Measurements from ENCODE around the gene FMR1NB. TPM values are rescaled to one million over a fixed set of nuclear protein-coding genes. Genes with fewer than 3 reads are reported as not detected.

The FMR1NB gene
- total RNA-seq, 1 experiment from 2014 or later: not detected

DNA sequence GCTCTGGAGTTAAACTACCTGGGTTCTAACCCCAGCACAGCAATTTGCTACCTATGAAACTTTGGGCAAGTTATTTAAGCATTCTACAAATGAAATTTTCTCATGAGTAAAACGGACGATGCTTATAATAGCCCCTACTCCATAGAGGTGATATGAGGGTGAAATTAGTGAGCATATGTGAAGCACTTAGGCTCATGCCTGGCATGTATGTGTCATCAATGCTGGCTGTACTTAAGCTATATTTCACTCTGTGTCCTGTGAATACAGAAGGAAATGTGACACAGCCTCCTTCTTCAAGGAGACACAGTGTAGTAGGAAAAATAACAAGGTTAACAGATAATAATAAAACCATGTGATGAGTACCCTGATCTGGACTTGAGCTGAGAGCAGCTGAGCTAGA lies 20.4 kb upstream of the FMR1NB start:
- BruUV-seq (replicated peaks): no TSS peak
- CTCF ChIA-PET: no interaction called here
- Histone ChIP-seq H3K4me3 (ENCODE audit: low read depth, low read length, poor library complexity, severe bottlenecking) (no peak overlapping the region), H3K27ac (ENCODE audit: low read depth, low read length, poor library complexity, severe bottlenecking) (no peak overlapping the region), H3K27me3 (replicated peaks; ENCODE audit: insufficient read depth, low read depth, low read length, poor library complexity) (no peaks in the 10 kb centered on the region), H3K9me3 (ENCODE audit: low read depth, low read length, poor library complexity, severe bottlenecking) (no peaks in the 10 kb centered on the region), H3K4me1 (ENCODE audit: insufficient read depth, low read length, poor library complexity, severe bottlenecking) (no peaks in the 10 kb centered on the region), H3K36me3 (ENCODE audit: insufficient read depth, low read length, poor library complexity, severe bottlenecking) (no peaks in the 10 kb centered on the region)
- TF ChIP-seq CTCF (conservative IDR thresholded peaks at IDR 0.05; ENCODE audit: low read depth, low read length): no peak
- TF ChIP-seq EZH2 (IDR thresholded peaks at IDR 0.05; ENCODE audit: borderline replicate concordance, low read depth, low read length, poor library complexity, severe bottlenecking): no peak
- POLR2A ChIA-PET (ENCODE audit: low non-redundant PET): no interaction called here
- intact Hi-C loops (cut with micrococcal nuclease; ENCODE audit: unreplicated experiment): no loop called here
- DNase-seq (ENCODE audit: low spot score): no peak

- Histone ChIP-seq H3K4me1 (ENCODE audit: insufficient read depth, low read length, poor library complexity, severe bottlenecking) (no peaks in the 10 kb centered on the region), H3K9me3 (ENCODE audit: low read depth, low read length, poor library complexity, severe bottlenecking) (no peaks in the 10 kb centered on the region), H3K36me3 (ENCODE audit: insufficient read depth, low read length, poor library complexity, severe bottlenecking) (no peaks in the 10 kb centered on the region), H3K4me3 (ENCODE audit: low read depth, low read length, poor library complexity, severe bottlenecking) (no peak overlapping the region), H3K27ac (ENCODE audit: low read depth, low read length, poor library complexity, severe bottlenecking) (no peak overlapping the region), H3K27me3 (replicated peaks; ENCODE audit: insufficient read depth, low read depth, low read length, poor library complexity) (no peaks in the 10 kb centered on the region)
- CTCF ChIA-PET: no interaction called here
- POLR2A ChIA-PET (ENCODE audit: low non-redundant PET): no interaction called here
- intact Hi-C loops (cut with micrococcal nuclease; ENCODE audit: unreplicated experiment): no loop called here
- TF ChIP-seq CTCF (conservative IDR thresholded peaks at IDR 0.05; ENCODE audit: low read depth, low read length) (no peak), EZH2 (IDR thresholded peaks at IDR 0.05; ENCODE audit: borderline replicate concordance, low read depth, low read length, poor library complexity, severe bottlenecking) (no peak)
- no TSS peak for BruUV-seq (replicated peaks)
- no peak for DNase-seq (ENCODE audit: low spot score)
Measured at GRCh38 chrX:147962476-147962875, 18.7 kb upstream of the FMR1NB start.

DNA sequence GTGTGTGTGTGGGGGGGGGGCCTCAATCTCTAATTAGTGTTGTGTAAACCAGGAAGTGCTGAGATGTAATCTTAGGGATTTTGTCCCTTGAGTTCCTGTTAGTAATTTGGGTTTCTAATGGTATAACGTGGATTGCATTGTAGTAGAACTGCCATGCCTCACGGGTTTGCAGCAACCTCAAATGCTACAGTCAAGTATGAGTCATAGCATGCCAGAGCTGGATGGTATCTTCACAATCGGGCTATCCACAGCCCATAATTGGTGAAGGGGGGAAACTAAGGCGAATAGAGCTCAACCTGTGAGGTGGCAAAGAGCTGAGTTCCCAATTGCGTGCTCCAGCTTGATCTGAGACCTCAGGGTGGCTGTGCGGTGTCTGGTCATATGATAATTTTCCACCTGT lies 2.2 kb upstream of the FMR1NB start:
- H3K27me3 ChIP-seq (replicated peaks; ENCODE audit: insufficient read depth, low read depth, low read length, poor library complexity): no peaks in the 10 kb centered on the region
- CTCF ChIA-PET: no interaction called here
- H3K27ac ChIP-seq (ENCODE audit: low read depth, low read length, poor library complexity, severe bottlenecking): no peak overlapping the region
- H3K4me3 ChIP-seq (ENCODE audit: low read depth, low read length, poor library complexity, severe bottlenecking): no peak overlapping the region
- peak; percentile 7 for DNase-seq (ENCODE audit: low spot score)
- TF ChIP-seq CTCF (conservative IDR thresholded peaks at IDR 0.05; ENCODE audit: low read depth, low read length) (no peak), EZH2 (IDR thresholded peaks at IDR 0.05; ENCODE audit: borderline replicate concordance, low read depth, low read length, poor library complexity, severe bottlenecking) (no peak)
- POLR2A ChIA-PET (ENCODE audit: low non-redundant PET): no interaction called here
- H3K4me1 ChIP-seq (ENCODE audit: insufficient read depth, low read length, poor library complexity, severe bottlenecking): no peaks in the 10 kb centered on the region
- H3K36me3 ChIP-seq (ENCODE audit: insufficient read depth, low read length, poor library complexity, severe bottlenecking): no peaks in the 10 kb centered on the region
- H3K9me3 ChIP-seq (ENCODE audit: low read depth, low read length, poor library complexity, severe bottlenecking): no peaks in the 10 kb centered on the region
- intact Hi-C loops (cut with micrococcal nuclease; ENCODE audit: unreplicated experiment): no loop called here
- BruUV-seq (replicated peaks): no TSS peak

Measured in A673 (cell line).